Glomerular visceral epithelial cell (primary cell): ENCODE results near the gene ARHGAP44.
"Not testable (repeated sequence)": the region's sequence is repeated elsewhere in the genome, so short reads cannot be mapped to it uniquely, and the experiment has no call there.

Experiments
- DNase-seq: peaks from one replicate; pipeline ENCODE4 v3.0.0-alpha.2; 2016; ENCODE audit errors: extremely low spot score

ARHGAP44 gene

GRCh38 chr17:12815642-12816141 is 26.4 kb downstream of the ARHGAP44 start:
- DNase-seq: no peak

GRCh38 chr17:12821376-12821940 is 32.2 kb downstream of the ARHGAP44 start:
- DNase-seq: no peak

- DNase-seq: no peak
These were observed 37.1 kb downstream of the ARHGAP44 start for GRCh38 chr17:12826431-12826830.

GRCh38 chr17:12830777-12831247 is 41.5 kb downstream of the ARHGAP44 start:
- DNase-seq: no peak

GRCh38 chr17:12831839-12832238 is 42.5 kb downstream of the ARHGAP44 start:
- no peak for DNase-seq

- no peak for DNase-seq
These were observed 49.7 kb downstream of the ARHGAP44 start for GRCh38 chr17:12839042-12839441.

GRCh38 chr17:12842936-12843335 is 53.6 kb downstream of the ARHGAP44 start:
- no peak for DNase-seq

GRCh38 chr17:12850996-12851395 is 61.7 kb downstream of the ARHGAP44 start:
- DNase-seq: no peak

- DNase-seq: no peak
These were observed 62.7 kb downstream of the ARHGAP44 start for GRCh38 chr17:12851901-12852435.

GRCh38 chr17:12853921-12854320 is 64.6 kb downstream of the ARHGAP44 start:
- no peak for DNase-seq

GRCh38 chr17:12856416-12856815 is 67.1 kb downstream of the ARHGAP44 start:
- no peak for DNase-seq

- DNase-seq: no peak
These were observed 68.3 kb downstream of the ARHGAP44 start for GRCh38 chr17:12857592-12857991.

GRCh38 chr17:12859520-12859919 is 70.2 kb downstream of the ARHGAP44 start:
- no peak for DNase-seq

- no peak for DNase-seq
These were observed 76.5 kb downstream of the ARHGAP44 start for GRCh38 chr17:12865769-12866168.

GRCh38 chr17:12866244-12866643 is 76.9 kb downstream of the ARHGAP44 start:
- DNase-seq: no peak

- DNase-seq: no peak
These were observed 78.4 kb downstream of the ARHGAP44 start for GRCh38 chr17:12867726-12868125.

GRCh38 chr17:12873415-12874125 is 84.3 kb downstream of the ARHGAP44 start:
- not testable (repeated sequence) for DNase-seq

- DNase-seq: no peak
These were observed 88.8 kb downstream of the ARHGAP44 start for GRCh38 chr17:12877953-12878669.

GRCh38 chr17:12879096-12879495 is 89.8 kb downstream of the ARHGAP44 start:
- DNase-seq: not testable (repeated sequence)

GRCh38 chr17:12883472-12883871 is 94.2 kb downstream of the ARHGAP44 start:
- no peak for DNase-seq

- DNase-seq: no peak
These were observed 97.8 kb downstream of the ARHGAP44 start for GRCh38 chr17:12887088-12887487.

- no peak for DNase-seq
These were observed 107.0 kb downstream of the ARHGAP44 start for GRCh38 chr17:12896180-12896785.
